ENCODE data around the gene SLX4IP. TPM values are rescaled to one million over a fixed set of nuclear protein-coding genes. Genes with fewer than 3 reads are reported as not detected.

The SLX4IP gene
- total and polyA plus RNA-seq, 2 of the 13 experiments (the other 11 are each of a cell fraction or from before 2014, with no cell fraction given): 3.6 to 7.3 TPM

DNA sequence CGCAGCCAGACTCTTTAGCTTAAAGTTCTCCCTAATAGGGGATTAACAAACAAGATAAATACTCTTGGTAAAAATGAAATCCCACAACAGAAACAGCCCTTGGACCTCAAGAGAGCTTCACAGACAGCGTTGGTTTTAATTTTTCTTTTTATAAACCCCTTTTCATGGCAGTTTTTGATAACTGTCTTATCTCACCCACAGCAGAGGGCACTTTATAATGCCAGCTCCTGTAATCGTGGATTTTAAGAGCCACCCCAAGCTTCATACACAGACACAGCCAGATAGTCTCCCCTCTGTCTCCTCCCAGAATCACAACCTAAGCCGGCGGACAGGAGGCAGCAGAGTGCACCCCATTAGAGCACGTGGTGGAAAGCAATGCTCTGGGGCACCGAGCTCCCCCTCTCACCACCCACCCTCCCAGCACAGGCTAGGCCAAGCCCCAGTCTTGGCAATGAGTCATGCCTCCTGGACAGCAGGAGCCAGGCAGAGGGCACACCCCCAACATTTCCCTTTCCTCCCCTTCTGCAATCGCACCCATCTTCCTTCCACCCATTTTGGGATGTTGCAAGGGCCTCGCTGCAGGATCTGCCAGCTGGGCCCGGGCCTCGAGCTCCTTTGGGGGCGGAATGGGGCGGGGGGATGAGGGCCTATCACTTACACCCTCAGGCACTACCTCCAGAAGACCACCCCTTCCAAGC, 236.3 kb downstream of the SLX4IP start (continued):
- TF ChIP-seq, protein P1, sequence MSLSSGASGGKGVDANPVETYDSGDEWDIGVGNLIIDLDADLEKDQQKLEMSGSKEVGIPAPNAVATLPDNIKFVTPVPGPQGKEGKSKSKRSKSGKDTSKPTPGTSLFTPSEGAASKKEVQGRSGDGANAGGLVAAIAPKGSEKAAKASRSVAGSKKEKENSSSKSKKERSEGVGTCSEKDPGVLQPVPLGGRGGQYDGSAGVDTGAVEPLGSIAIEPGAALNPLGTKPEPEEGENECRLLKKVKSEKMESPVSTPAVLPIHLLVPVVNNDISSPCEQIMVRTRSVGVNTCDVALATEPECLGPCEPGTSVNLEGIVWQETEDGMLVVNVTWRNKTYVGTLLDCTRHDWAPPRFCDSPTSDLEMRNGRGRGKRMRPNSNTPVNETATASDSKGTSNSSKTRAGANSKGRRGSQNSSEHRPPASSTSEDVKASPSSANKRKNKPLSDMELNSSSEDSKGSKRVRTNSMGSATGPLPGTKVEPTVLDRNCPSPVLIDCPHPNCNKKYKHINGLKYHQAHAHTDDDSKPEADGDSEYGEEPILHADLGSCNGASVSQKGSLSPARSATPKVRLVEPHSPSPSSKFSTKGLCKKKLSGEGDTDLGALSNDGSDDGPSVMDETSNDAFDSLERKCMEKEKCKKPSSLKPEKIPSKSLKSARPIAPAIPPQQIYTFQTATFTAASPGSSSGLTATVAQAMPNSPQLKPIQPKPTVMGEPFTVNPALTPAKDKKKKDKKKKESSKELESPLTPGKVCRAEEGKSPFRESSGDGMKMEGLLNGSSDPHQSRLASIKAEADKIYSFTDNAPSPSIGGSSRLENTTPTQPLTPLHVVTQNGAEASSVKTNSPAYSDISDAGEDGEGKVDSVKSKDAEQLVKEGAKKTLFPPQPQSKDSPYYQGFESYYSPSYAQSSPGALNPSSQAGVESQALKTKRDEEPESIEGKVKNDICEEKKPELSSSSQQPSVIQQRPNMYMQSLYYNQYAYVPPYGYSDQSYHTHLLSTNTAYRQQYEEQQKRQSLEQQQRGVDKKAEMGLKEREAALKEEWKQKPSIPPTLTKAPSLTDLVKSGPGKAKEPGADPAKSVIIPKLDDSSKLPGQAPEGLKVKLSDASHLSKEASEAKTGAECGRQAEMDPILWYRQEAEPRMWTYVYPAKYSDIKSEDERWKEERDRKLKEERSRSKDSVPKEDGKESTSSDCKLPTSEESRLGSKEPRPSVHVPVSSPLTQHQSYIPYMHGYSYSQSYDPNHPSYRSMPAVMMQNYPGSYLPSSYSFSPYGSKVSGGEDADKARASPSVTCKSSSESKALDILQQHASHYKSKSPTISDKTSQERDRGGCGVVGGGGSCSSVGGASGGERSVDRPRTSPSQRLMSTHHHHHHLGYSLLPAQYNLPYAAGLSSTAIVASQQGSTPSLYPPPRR (CRISPR knock-in tag; IDR thresholded peaks at IDR 0.05; ENCODE audit: borderline replicate concordance): peak; percentile 60; the same call in 1 of the 2 replicates
- TF ChIP-seq ZBTB21 (CRISPR knock-in tag; IDR thresholded peaks at IDR 0.05): no peak; the same call in 1 of the 2 replicates
- TF ChIP-seq, protein P2, sequence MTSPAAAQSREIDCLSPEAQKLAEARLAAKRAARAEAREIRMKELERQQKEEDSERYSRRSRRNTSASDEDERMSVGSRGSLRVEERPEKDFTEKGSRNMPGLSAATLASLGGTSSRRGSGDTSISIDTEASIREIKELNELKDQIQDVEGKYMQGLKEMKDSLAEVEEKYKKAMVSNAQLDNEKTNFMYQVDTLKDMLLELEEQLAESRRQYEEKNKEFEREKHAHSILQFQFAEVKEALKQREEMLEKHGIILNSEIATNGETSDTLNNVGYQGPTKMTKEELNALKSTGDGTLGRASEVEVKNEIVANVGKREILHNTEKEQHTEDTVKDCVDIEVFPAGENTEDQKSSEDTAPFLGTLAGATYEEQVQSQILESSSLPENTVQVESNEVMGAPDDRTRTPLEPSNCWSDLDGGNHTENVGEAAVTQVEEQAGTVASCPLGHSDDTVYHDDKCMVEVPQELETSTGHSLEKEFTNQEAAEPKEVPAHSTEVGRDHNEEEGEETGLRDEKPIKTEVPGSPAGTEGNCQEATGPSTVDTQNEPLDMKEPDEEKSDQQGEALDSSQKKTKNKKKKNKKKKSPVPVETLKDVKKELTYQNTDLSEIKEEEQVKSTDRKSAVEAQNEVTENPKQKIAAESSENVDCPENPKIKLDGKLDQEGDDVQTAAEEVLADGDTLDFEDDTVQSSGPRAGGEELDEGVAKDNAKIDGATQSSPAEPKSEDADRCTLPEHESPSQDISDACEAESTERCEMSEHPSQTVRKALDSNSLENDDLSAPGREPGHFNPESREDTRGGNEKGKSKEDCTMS (CRISPR knock-in tag; conservative IDR thresholded peaks at IDR 0.05): no peak; the same call in 1 of the 2 replicates
- TF ChIP-seq KLF16 (CRISPR knock-in tag; IDR thresholded peaks at IDR 0.05): peak in 1 of 2 experiments; percentile 86; a peak in 2 of 4 replicates
- TF ChIP-seq AHR (CRISPR knock-in tag; IDR thresholded peaks at IDR 0.05): no peak
- TF ChIP-seq PITX1 (CRISPR knock-in tag; IDR thresholded peaks at IDR 0.05): peak; percentile 81
- TF ChIP-seq, protein P3, sequence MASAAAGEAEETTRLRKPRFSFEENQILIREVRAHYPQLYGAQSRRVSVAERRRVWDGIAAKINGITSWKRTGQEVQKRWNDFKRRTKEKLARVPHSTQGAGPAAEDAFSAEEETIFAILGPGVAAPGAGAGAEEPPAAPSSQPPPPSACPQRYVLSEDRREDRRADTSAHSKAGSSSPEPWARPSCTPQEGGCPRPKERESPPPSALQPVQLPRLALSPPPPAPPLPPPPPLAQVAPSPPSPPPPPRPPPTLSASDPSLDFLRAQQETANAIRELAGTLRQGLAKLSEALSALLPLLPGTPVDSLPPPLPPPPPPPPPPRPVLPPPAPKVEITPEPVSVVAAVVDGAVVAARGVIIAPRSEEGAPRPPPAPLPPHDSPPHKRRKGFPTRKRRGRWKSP (CRISPR knock-in tag; IDR thresholded peaks at IDR 0.05): 0 out of 2 replicates have a peak, but pooled peaks have one; percentile 21
- TF ChIP-seq, protein P4, sequence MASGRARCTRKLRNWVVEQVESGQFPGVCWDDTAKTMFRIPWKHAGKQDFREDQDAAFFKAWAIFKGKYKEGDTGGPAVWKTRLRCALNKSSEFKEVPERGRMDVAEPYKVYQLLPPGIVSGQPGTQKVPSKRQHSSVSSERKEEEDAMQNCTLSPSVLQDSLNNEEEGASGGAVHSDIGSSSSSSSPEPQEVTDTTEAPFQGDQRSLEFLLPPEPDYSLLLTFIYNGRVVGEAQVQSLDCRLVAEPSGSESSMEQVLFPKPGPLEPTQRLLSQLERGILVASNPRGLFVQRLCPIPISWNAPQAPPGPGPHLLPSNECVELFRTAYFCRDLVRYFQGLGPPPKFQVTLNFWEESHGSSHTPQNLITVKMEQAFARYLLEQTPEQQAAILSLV (CRISPR knock-in tag; IDR thresholded peaks at IDR 0.05; ENCODE audit: borderline replicate concordance): peak; percentile 74; the same call in 1 of the 2 replicates
- TF ChIP-seq, protein P5, sequence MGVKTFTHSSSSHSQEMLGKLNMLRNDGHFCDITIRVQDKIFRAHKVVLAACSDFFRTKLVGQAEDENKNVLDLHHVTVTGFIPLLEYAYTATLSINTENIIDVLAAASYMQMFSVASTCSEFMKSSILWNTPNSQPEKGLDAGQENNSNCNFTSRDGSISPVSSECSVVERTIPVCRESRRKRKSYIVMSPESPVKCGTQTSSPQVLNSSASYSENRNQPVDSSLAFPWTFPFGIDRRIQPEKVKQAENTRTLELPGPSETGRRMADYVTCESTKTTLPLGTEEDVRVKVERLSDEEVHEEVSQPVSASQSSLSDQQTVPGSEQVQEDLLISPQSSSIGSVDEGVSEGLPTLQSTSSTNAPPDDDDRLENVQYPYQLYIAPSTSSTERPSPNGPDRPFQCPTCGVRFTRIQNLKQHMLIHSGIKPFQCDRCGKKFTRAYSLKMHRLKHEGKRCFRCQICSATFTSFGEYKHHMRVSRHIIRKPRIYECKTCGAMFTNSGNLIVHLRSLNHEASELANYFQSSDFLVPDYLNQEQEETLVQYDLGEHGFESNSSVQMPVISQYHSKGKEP (CRISPR knock-in tag; IDR thresholded peaks at IDR 0.05): 0 out of 2 replicates have a peak, but pooled peaks have one; percentile 74
- TF ChIP-seq, protein P6, sequence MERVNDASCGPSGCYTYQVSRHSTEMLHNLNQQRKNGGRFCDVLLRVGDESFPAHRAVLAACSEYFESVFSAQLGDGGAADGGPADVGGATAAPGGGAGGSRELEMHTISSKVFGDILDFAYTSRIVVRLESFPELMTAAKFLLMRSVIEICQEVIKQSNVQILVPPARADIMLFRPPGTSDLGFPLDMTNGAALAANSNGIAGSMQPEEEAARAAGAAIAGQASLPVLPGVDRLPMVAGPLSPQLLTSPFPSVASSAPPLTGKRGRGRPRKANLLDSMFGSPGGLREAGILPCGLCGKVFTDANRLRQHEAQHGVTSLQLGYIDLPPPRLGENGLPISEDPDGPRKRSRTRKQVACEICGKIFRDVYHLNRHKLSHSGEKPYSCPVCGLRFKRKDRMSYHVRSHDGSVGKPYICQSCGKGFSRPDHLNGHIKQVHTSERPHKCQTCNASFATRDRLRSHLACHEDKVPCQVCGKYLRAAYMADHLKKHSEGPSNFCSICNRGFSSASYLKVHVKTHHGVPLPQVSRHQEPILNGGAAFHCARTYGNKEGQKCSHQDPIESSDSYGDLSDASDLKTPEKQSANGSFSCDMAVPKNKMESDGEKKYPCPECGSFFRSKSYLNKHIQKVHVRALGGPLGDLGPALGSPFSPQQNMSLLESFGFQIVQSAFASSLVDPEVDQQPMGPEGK (CRISPR knock-in tag; IDR thresholded peaks at IDR 0.05): peak; percentile 47; the same call in 1 of the 2 replicates
- peak; percentile 59 for TF ChIP-seq ZZZ3 (CRISPR knock-in tag; IDR thresholded peaks at IDR 0.05; ENCODE audit: borderline replicate concordance)
